ENCODE measurements around the gene MYH4. TPM values are rescaled to one million over a fixed set of nuclear protein-coding genes. Genes with fewer than 3 reads are reported as not detected.

MYH4 gene
- total and polyA plus RNA-seq, 10 donors, result not detected

DNA sequence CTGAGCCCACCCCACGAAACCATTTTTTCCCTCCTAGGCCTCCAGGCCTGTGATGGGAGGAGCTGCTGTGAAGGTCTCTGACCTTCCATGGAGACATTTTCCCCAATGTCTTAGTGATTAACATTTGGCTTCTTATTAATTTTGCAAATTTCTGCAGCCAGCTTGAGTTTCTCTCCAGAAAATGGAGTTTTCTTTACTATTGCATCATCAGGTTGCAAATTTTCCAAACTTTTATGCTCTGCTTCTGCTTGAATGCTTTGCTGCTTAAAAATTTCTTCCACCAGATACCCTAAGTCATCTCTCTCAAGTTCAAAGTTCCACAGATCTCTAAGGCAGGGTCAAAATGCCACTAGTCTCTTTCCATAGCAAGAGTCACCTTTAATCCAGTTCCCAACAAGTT, 12.9 kb upstream of the MYH4 start:
- 67 to 83% (median 77%) methylated on average over 1 of the region's 1 CpG; no CpG with 5 or more reads in 1 of the 5 donors for WGBS, 5 donors
- Histone ChIP-seq H3K4me3 (no peak overlapping the region), H3K27ac (no peak overlapping the region), H3K9me3 (peaks cover 0 to 65% (median 45%) of the 10 kb centered on the region in 8 donors), H3K36me3 (no peaks in the 10 kb centered on the region), H3K4me1 (no peaks in the 10 kb centered on the region), H3K27me3 (replicated peaks in 1 of 7) (peaks cover 0 to 13% (median 0%) of the 10 kb centered on the region in 7 donors)
- TF ChIP-seq POLR2A (IDR thresholded peaks at IDR 0.05), result no peak
- intact Hi-C loops (cut with DNase I; ENCODE audit: low total_unique reads), result no loop called here
- no peak for DNase-seq

DNA sequence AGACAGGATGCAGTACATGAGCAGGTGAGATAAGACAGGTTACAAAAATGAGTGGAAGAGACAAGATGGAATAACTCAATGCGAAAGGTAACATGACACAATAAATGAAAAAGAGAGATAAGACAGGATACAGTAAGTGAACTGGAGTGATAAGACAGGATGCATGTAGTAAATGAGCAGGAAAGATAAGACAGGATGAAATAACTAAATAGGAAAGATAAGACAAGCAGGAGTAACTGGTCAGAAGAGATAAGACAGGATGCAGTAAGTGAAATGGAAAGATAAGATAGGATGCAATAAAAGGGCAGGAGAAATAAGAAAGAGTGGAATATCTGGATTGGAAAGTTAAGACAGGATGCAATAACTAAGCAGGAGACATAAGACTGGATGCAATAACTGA, 8.3 kb upstream of the MYH4 start:
- WGBS, 5 donors, result 41 to 60% (median 46%) methylated on average over 1 of the region's 1 CpG
- Histone ChIP-seq H3K27ac (no peak overlapping the region), H3K4me3 (no peak overlapping the region), H3K27me3 (replicated peaks in 1 of 7) (peaks cover 0 to 18% (median 0%) of the 10 kb centered on the region in 7 donors), H3K4me1 (no peaks in the 10 kb centered on the region), H3K36me3 (no peaks in the 10 kb centered on the region), H3K9me3 (peaks cover 0 to 20% (median 13%) of the 10 kb centered on the region in 8 donors)
- no peak for TF ChIP-seq POLR2A (IDR thresholded peaks at IDR 0.05)
- TF ChIP-seq POLR2AphosphoS5 (IDR thresholded peaks at IDR 0.05), result no peak
- TF ChIP-seq, protein P1, sequence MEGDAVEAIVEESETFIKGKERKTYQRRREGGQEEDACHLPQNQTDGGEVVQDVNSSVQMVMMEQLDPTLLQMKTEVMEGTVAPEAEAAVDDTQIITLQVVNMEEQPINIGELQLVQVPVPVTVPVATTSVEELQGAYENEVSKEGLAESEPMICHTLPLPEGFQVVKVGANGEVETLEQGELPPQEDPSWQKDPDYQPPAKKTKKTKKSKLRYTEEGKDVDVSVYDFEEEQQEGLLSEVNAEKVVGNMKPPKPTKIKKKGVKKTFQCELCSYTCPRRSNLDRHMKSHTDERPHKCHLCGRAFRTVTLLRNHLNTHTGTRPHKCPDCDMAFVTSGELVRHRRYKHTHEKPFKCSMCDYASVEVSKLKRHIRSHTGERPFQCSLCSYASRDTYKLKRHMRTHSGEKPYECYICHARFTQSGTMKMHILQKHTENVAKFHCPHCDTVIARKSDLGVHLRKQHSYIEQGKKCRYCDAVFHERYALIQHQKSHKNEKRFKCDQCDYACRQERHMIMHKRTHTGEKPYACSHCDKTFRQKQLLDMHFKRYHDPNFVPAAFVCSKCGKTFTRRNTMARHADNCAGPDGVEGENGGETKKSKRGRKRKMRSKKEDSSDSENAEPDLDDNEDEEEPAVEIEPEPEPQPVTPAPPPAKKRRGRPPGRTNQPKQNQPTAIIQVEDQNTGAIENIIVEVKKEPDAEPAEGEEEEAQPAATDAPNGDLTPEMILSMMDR (IDR thresholded peaks at IDR 0.05 in 8 of 11, conservative IDR thresholded peaks at IDR 0.05 in 3 of 11), result no peak
- intact Hi-C loops (cut with DNase I; ENCODE audit: low total_unique reads), result no loop called here
- no peak for DNase-seq

DNA sequence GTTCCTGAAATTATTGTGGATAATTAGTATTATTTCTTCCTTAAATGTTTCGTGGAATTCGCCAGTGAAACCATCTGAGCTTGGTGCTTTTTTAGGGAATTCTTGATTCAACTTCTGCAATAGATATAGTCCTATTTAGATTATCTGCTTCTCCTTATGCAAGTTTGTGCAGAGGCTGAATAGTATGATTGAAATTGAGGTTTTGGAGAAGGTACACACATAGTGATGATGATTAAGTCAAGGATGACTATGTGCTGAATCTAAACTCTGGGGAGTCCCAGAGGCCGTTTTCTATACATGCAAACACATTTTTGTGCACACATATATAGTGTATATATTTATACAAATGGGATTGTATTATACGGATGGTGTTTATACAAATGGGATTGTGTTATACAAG, 5.2 kb upstream of the MYH4 start:
- Histone ChIP-seq H3K9me3 (no peaks in the 10 kb centered on the region), H3K4me1 (no peaks in the 10 kb centered on the region), H3K27me3 (replicated peaks in 1 of 7) (peaks cover 0 to 17% (median 0%) of the 10 kb centered on the region in 7 donors), H3K36me3 (no peaks in the 10 kb centered on the region), H3K27ac (no peak overlapping the region), H3K4me3 (no peak overlapping the region)
- DNase-seq, result no peak
- intact Hi-C loops (cut with DNase I; ENCODE audit: low total_unique reads), result no loop called here
- TF ChIP-seq POLR2A (IDR thresholded peaks at IDR 0.05), result no peak
- TF ChIP-seq, protein P1 (IDR thresholded peaks at IDR 0.05 in 8 of 11, conservative IDR thresholded peaks at IDR 0.05 in 3 of 11), result no peak
- 81 to 86% (median 84%) methylated on average over 4 of the region's 4 CpGs for WGBS, 5 donors

DNA sequence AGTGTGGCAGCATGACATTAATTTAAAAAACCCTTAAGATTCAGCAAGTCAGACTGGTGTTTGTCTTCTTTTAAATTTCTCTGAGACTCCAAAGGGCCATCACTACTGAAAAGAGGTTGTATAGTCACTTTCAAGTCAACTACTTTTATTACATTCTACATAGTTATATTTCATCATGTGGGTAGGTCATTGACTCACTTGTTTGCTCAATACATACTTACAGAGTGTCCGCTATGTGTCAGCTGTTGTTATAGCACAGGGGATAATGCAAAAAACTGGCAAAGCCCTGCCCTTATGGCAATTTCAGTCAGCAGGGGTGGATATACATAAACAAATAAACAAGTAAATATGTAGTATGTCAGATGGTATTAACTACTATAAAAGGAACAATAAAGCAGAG, 2.5 kb upstream of the MYH4 start:
- no peaks in the 10 kb centered on the region for H3K9me3 ChIP-seq
- peaks cover 0 to 22% (median 0%) of the 10 kb centered on the region in 7 donors for H3K27me3 ChIP-seq (replicated peaks in 1 of 7)
- no peaks in the 10 kb centered on the region for H3K4me1 ChIP-seq
- H3K36me3 ChIP-seq, result no peaks in the 10 kb centered on the region
- no peak overlapping the region for H3K4me3 ChIP-seq
- 91 to 100% (median 93%) methylated on average over 1 of the region's 1 CpG for WGBS, 5 donors
- TF ChIP-seq POLR2AphosphoS5 (IDR thresholded peaks at IDR 0.05), result no peak
- no peak for TF ChIP-seq POLR2A (IDR thresholded peaks at IDR 0.05)
- TF ChIP-seq, protein P1 (IDR thresholded peaks at IDR 0.05 in 8 of 11, conservative IDR thresholded peaks at IDR 0.05 in 3 of 11), result no peak
- DNase-seq, result no peak
- H3K27ac ChIP-seq, result no peak overlapping the region
- intact Hi-C loops (cut with DNase I; ENCODE audit: low total_unique reads), result no loop called here

DNA sequence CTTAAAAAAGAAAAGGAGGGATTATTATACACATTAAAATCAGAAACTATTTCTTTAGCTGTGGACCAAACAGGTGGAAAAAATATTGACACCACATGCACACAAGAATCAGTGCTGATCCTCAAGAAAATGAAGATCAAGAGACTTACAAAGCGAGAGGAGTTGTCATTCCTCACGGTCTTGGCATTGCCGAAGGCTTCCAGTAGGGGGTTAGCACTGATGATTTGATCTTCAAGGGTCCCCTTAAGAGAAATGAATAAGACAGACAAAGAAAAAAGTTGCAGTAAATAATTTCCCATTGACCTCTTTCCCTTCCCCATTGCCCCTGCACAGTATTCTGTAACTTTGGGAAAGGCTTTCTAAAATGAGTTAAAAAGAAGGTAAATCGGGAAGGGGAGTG, 6.0 kb downstream of the MYH4 start:
- TF ChIP-seq POLR2AphosphoS5 (IDR thresholded peaks at IDR 0.05) (no peak), POLR2A (IDR thresholded peaks at IDR 0.05) (no peak)
- TF ChIP-seq, protein P1 (IDR thresholded peaks at IDR 0.05 in 8 of 11, conservative IDR thresholded peaks at IDR 0.05 in 3 of 11), result no peak
- no peak overlapping the region for H3K4me3 ChIP-seq
- intact Hi-C loops (cut with DNase I; ENCODE audit: low total_unique reads), result no loop called here
- peaks cover 0 to 6% (median 0%) of the 10 kb centered on the region in 8 donors for H3K9me3 ChIP-seq
- 66 to 84% (median 75%) methylated on average over 4 of the region's 4 CpGs for WGBS, 5 donors
- H3K36me3 ChIP-seq, result no peaks in the 10 kb centered on the region
- no peaks in the 10 kb centered on the region for H3K4me1 ChIP-seq
- no peak overlapping the region for H3K27ac ChIP-seq
- DNase-seq, result no peak
- peaks cover 0 to 20% (median 0%) of the 10 kb centered on the region in 7 donors for H3K27me3 ChIP-seq (replicated peaks in 1 of 7)
